LNCAP (cell line): Measurements from ENCODE around the gene PLXNB3.

Source experiments
- CTCF ChIP-seq: fragments of 450-650 bp; IDR thresholded peaks from 2 replicates; pipeline ENCODE4 v1.5.1; 2017; ENCODE audit warnings: mild to moderate bottlenecking

PLXNB3 gene

GRCh38 chrX:153736071-153736820 is 27.8 kb upstream of the PLXNB3 start:
- TF ChIP-seq CTCF: no peak

- TF ChIP-seq CTCF: no peak
Measured at GRCh38 chrX:153736871-153737441, 27.1 kb upstream of the PLXNB3 start.

- no peak for TF ChIP-seq CTCF
Measured at GRCh38 chrX:153738056-153738605, 25.9 kb upstream of the PLXNB3 start.

GRCh38 chrX:153739754-153740486 is 24.1 kb upstream of the PLXNB3 start:
- TF ChIP-seq CTCF: no peak

- no peak for TF ChIP-seq CTCF
Measured at GRCh38 chrX:153740631-153741222, 23.3 kb upstream of the PLXNB3 start.

- TF ChIP-seq CTCF: no peak
Measured at GRCh38 chrX:153741446-153741845, 22.6 kb upstream of the PLXNB3 start.

GRCh38 chrX:153744210-153745066 is 19.6 kb upstream of the PLXNB3 start:
- no peak for TF ChIP-seq CTCF
